Endothelial cell of umbilical vein (primary cell): Measurements from ENCODE around the gene C17orf100. TPM values are rescaled to one million over a fixed set of nuclear protein-coding genes. Genes with fewer than 3 reads are reported as not detected.

Experiments used
- BruUV-seq: library from RNA; stranded (reverse); fragments of 400-500 nt; replicated peaks from 2 replicates; lab custom pipeline; 2021; lab: Mats Ljungman, UMichigan
- CTCF ChIA-PET: fragments of 300-600, 350-600 bp; sonication (Branson Sonifier 250); formaldehyde crosslinking; loops from one replicate; lab custom pipeline; 2021; ENCODE audit warnings: antibody characterized with exemption, inconsistent platforms; lab: Charles Lee
- POLR2A ChIA-PET: fragments of 300-600, 350-600 bp; sonication (Branson Sonifier 250); formaldehyde crosslinking; loops from one replicate; lab custom pipeline; 2021; ENCODE audit warnings: antibody characterized with exemption, inconsistent platforms; lab: Charles Lee
- DNase-seq: peaks from one replicate; pipeline ENCODE4 v3.0.0-alpha.2; 2011; ENCODE audit warnings: low read depth, low spot score
- FAIRE-seq: peaks from 2 replicates; lab custom pipeline; 2011; peaks lifted over from hg19 to GRCh38; lab: Jason Lieb, UNC
- H2AFZ ChIP-seq: 2 replicates; pipeline ENCODE4 v1.6.0; 2012; ENCODE audit warnings: low read depth, low read length, control low read depth, inconsistent platforms
- H3K27ac ChIP-seq: 2 replicates; pipeline ENCODE4 v1.5.1; 2011; ENCODE audit warnings: low read depth, mild to moderate bottlenecking, control low read depth, low read length, moderate library complexity; ENCODE audit not compliant: insufficient read depth
- H3K27me3 ChIP-seq, 2 experiments: 2 replicates each; pipeline versions ENCODE4 v1.6.0 to v1.6.1; 2011; ENCODE audit warnings: low read length in 2 of 2, mixed read lengths in 1 of 2; ENCODE audit not compliant: control insufficient read depth in 2 of 2, insufficient read depth in 2 of 2
- H3K36me3 ChIP-seq, 2 experiments: 2 replicates in 1 of 2; 3 replicates in 1 of 2; pipeline ENCODE4 v1.5.1; 2011; ENCODE audit warnings: low read length in 2 of 2, mild to moderate bottlenecking in 1 of 2, moderate library complexity in 1 of 2; ENCODE audit not compliant: control insufficient read depth in 2 of 2, insufficient read depth in 2 of 2; ENCODE audit errors: extremely low read depth in 1 of 2
- H3K4me1 ChIP-seq: 3 replicates; pipeline ENCODE4 v1.5.1; 2011; ENCODE audit warnings: mild to moderate bottlenecking, low read length; ENCODE audit not compliant: control insufficient read depth, insufficient read depth; ENCODE audit errors: extremely low read depth
- H3K4me2 ChIP-seq: 2 replicates; pipeline ENCODE4 v1.6.1; 2011; ENCODE audit warnings: low read length, control low read depth, mixed read lengths; ENCODE audit not compliant: insufficient read depth
- H3K4me3 ChIP-seq, 3 experiments: fragments of 200-600 bp in 1 of 3; sonication (generic), shearing (Covaris generic) in 1 of 3; replicated peaks in 1 of 3; 2 replicates each; pipeline ENCODE4 v1.5.1; 2011 to 2016; ENCODE audit warnings: control low read depth in 3 of 3, low read length in 3 of 3, mild to moderate bottlenecking in 2 of 3, inconsistent platforms in 1 of 3, low read depth in 1 of 3, moderate library complexity in 1 of 3; ENCODE audit not compliant: insufficient read depth in 1 of 3
- H3K79me2 ChIP-seq: 2 replicates; pipeline ENCODE4 v1.6.0; 2012; ENCODE audit warnings: low read length, inconsistent platforms; ENCODE audit not compliant: control insufficient read depth, insufficient read depth
- H3K9ac ChIP-seq: replicated peaks from 2 replicates; pipeline ENCODE3; 2011; ENCODE audit warnings: low read length, control low read depth; ENCODE audit not compliant: insufficient read depth; ENCODE audit errors: extremely low read depth
- H3K9me1 ChIP-seq: replicated peaks from 3 replicates; pipeline ENCODE4 v1.6.0; 2011; ENCODE audit warnings: mild to moderate bottlenecking, low read length; ENCODE audit not compliant: control insufficient read depth, insufficient read depth; ENCODE audit errors: extremely low read depth
- H3K9me3 ChIP-seq: replicated peaks from 2 replicates; pipeline ENCODE4 v1.5.1; 2012; ENCODE audit warnings: low read length, inconsistent platforms; ENCODE audit not compliant: control insufficient read depth, insufficient read depth
- H4K20me1 ChIP-seq: replicated peaks from 2 replicates; pipeline ENCODE3; 2011; ENCODE audit warnings: mild to moderate bottlenecking, low read length; ENCODE audit not compliant: control insufficient read depth, insufficient read depth; ENCODE audit errors: extremely low read depth
- EZH2 ChIP-seq: IDR thresholded peaks from 2 replicates; pipeline ENCODE4 v1.6.1; 2012; ENCODE audit warnings: borderline replicate concordance, low read depth, mild to moderate bottlenecking, moderate library complexity, low read length, inconsistent platforms; ENCODE audit not compliant: severe bottlenecking
- FOS ChIP-seq: IDR thresholded peaks from 2 replicates; pipeline ENCODE4 v1.6.1; 2011; ENCODE audit warnings: mild to moderate bottlenecking, low read length, moderate library complexity, borderline replicate concordance; ENCODE audit not compliant: insufficient read depth
- GATA2 ChIP-seq: IDR thresholded peaks from 2 replicates; pipeline ENCODE4 v1.7.0; 2011; ENCODE audit warnings: low read depth, mild to moderate bottlenecking, moderate library complexity, mixed read lengths, low read length; ENCODE audit not compliant: insufficient read length, insufficient read depth
- JUN ChIP-seq: IDR thresholded peaks from 2 replicates; pipeline ENCODE4 v1.6.1; 2011; ENCODE audit warnings: borderline replicate concordance, low read depth; ENCODE audit not compliant: insufficient read length, insufficient read depth
- MYC ChIP-seq: IDR thresholded peaks from one replicate; pipeline ENCODE4 v1.6.1; 2011; ENCODE audit warnings: mild to moderate bottlenecking, low read depth, low read length
- POLR2A ChIP-seq: IDR thresholded peaks from 2 replicates; pipeline ENCODE4 v1.6.1; 2012; ENCODE audit warnings: low read depth, mild to moderate bottlenecking, control low read depth, low read length
- POLR2AphosphoS5 ChIP-seq: IDR thresholded peaks from 2 replicates; pipeline ENCODE4 v1.6.1; 2012; ENCODE audit warnings: low read depth, mild to moderate bottlenecking, control low read depth, low read length, moderate library complexity; ENCODE audit not compliant: insufficient read depth
- dilution Hi-C: fragments of 300-500 bp; cut with MboI; formaldehyde crosslinking; loops from one replicate; pipeline ENCODE4 v1.15.0; 2019; ENCODE audit warnings: low sequenced_read_pairs; ENCODE audit not compliant: extremely low pct_ligation_motif_present
- intact Hi-C: fragments of 100-400 bp; cut with micrococcal nuclease; formaldehyde crosslinking; loops from one replicate; pipeline ENCODE4 v1.10.0; 2022
- polyA plus RNA-seq, 4 experiments: library from polyadenylated mRNA; depleted of rRNA in 3 of 4; stranded (reverse) in 3 of 4; unstranded in 1 of 4; fragments of >200 nt; gene quantifications; 2 replicates each; pipeline versions ENCODE4 v1.2.1 to v1.2.3, GENCODE V29; 2011 to 2012; ENCODE audit warnings: missing spikeins in 1 of 4
- total RNA-seq: library from RNA; stranded (reverse); gene quantifications from 2 replicates; pipeline ENCODE4 v1.2.3, GENCODE V29; 2021
- TF ChIP-seq, protein P1 (sequence below): IDR thresholded peaks from 2 replicates; pipeline ENCODE4 v1.6.1; 2011; ENCODE audit not compliant: insufficient read depth, insufficient read length
- TF ChIP-seq, protein P2 (sequence below), 2 donors: IDR thresholded peaks; 1 replicate in 1 of 2; 2 replicates in 1 of 2; pipeline ENCODE4 v1.5.1; 2011; ENCODE audit warnings: low read length in 2 of 2, mild to moderate bottlenecking in 2 of 2, moderate library complexity in 2 of 2, control low read depth in 1 of 2, inconsistent platforms in 1 of 2, low read depth in 1 of 2; ENCODE audit not compliant: insufficient read depth in 1 of 2; ENCODE audit errors: extremely low read depth in 1 of 2

C17orf100 gene
- total and polyA plus RNA-seq, 2 donors (not counting 3 experiments of a cell fraction or from before 2014, with no cell fraction given): 0.99 to 1.4 TPM

DNA sequence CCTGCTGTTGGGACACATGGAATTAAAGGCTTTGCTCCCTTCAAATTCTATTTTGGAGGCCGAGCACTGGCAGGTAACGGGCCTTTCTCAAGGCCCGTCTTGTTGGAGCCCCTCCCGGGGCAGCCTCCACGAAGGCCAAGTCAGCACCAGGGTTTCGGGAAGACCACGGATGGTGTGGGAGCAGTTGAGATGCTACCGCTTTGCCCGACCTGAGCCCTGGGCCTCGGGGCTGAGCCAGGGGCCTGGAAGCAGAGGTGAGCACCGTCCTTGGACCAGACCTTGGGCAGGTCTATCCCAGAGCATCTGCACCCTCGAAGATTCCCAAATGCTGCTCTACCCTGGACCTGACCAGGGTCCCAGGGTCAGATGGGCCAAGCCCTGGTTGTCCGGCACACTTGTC, 23.0 kb downstream of the C17orf100 start:
- BruUV-seq: no TSS peak
- Histone ChIP-seq H3K27me3 (peaks cover 2 to 7% of the 10 kb centered on the region in 2 experiments), H3K4me3 (no peak overlapping the region), H3K4me1 (no peaks in the 10 kb centered on the region), H3K27ac (no peak overlapping the region), H3K36me3 (no peaks in the 10 kb centered on the region), H4K20me1 (no peaks in the 10 kb centered on the region), H3K79me2 (no peaks in the 10 kb centered on the region), H3K9me3 (no peaks in the 10 kb centered on the region), H3K9ac (no peak overlapping the region), H2AFZ (no peak overlapping the region), H3K4me2 (no peak overlapping the region), H3K9me1 (no peaks in the 10 kb centered on the region)
- no peak for TF ChIP-seq POLR2A
- TF ChIP-seq MYC: no peak
- TF ChIP-seq, protein P1, sequence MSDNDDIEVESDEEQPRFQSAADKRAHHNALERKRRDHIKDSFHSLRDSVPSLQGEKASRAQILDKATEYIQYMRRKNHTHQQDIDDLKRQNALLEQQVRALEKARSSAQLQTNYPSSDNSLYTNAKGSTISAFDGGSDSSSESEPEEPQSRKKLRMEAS: no peak
- TF ChIP-seq, protein P2, sequence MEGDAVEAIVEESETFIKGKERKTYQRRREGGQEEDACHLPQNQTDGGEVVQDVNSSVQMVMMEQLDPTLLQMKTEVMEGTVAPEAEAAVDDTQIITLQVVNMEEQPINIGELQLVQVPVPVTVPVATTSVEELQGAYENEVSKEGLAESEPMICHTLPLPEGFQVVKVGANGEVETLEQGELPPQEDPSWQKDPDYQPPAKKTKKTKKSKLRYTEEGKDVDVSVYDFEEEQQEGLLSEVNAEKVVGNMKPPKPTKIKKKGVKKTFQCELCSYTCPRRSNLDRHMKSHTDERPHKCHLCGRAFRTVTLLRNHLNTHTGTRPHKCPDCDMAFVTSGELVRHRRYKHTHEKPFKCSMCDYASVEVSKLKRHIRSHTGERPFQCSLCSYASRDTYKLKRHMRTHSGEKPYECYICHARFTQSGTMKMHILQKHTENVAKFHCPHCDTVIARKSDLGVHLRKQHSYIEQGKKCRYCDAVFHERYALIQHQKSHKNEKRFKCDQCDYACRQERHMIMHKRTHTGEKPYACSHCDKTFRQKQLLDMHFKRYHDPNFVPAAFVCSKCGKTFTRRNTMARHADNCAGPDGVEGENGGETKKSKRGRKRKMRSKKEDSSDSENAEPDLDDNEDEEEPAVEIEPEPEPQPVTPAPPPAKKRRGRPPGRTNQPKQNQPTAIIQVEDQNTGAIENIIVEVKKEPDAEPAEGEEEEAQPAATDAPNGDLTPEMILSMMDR (IDR thresholded peaks at IDR 0.05; ENCODE audit: extremely low read depth in 1 of 2, insufficient read depth in 1 of 2, low read depth in 1 of 2, low read length in 2 of 2): no peak
- TF ChIP-seq EZH2: no peak
- TF ChIP-seq POLR2AphosphoS5: no peak
- no peak for TF ChIP-seq GATA2
- no peak for TF ChIP-seq JUN
- no peak for TF ChIP-seq FOS
- ChIA-PET CTCF (no interaction called here), POLR2A (no interaction called here)
- DNase-seq (no peak), FAIRE-seq (no peak)
- intact Hi-C loops (no loop called here), dilution Hi-C loops (no loop called here)
